Fibroblast of skin of left biceps (primary cell): ENCODE measurements around the gene SNX15.

Experiments
- DNase-seq, 2 experiments: peaks; one replicate each; pipeline ENCODE4 v3.0.0-alpha.2; 2013; ENCODE audit warnings: low read depth in 2 of 2

SNX15 gene

GRCh38 chr11:65084598-65085375, 57.5 kb downstream of the SNX15 start:
- DNase-seq = no peak

- no peak for DNase-seq
Measured at GRCh38 chr11:65085446-65085845, 58.2 kb downstream of the SNX15 start.

- DNase-seq = no peak
Measured at GRCh38 chr11:65086809-65087208, 59.6 kb downstream of the SNX15 start.

GRCh38 chr11:65087216-65087615, 60.0 kb downstream of the SNX15 start:
- no peak for DNase-seq

GRCh38 chr11:65087827-65088226, 60.6 kb downstream of the SNX15 start:
- no peak for DNase-seq

GRCh38 chr11:65089621-65090020, 62.4 kb downstream of the SNX15 start:
- no peak for DNase-seq
